ENCODE results near the gene MEG3. TPM values are rescaled to one million over a fixed set of nuclear protein-coding genes. Genes with fewer than 3 reads are reported as not detected.

The MEG3 gene
- total and polyA plus RNA-seq, 2 donors (not counting 3 experiments of a cell fraction or from before 2014, with no cell fraction given) = 378 to 508 TPM

DNA sequence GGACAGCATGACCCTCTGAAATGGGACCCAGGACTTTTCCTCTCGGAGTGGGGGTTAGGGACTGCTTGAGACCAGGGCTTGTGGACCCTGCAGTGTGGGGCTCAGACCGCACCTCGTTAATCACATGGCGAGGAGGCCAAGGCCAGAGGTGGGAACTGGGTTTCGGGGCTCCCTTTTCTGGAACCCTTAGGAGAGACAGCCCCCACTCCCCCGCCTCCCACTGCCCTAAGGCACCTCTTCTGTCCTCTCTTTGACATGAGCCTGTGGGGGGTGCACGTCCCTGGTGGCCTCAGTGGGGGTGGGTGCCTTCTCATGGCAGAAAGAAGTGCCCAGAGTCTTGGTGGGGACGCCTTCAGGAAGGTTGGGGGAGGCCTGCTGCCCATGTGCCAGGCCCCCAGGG is 53.3 kb downstream of the MEG3 start:
- intact Hi-C loops (cut with micrococcal nuclease) = no loop called here
- no peak overlapping the region for H3K27ac ChIP-seq (ENCODE audit: insufficient read depth, low read depth, low read length)
- no peaks in the 10 kb centered on the region for H3K27me3 ChIP-seq (ENCODE audit: control insufficient read depth in 2 of 2, insufficient read depth in 2 of 2, low read length in 2 of 2)
- H3K4me2 ChIP-seq (ENCODE audit: insufficient read depth, low read length) = no peak overlapping the region
- H3K9me1 ChIP-seq (replicated peaks; ENCODE audit: control insufficient read depth, extremely low read depth, insufficient read depth, low read length) = no peaks in the 10 kb centered on the region
- ChIA-PET POLR2A (no interaction called here), CTCF (no interaction called here)
- no peaks in the 10 kb centered on the region for H3K79me2 ChIP-seq (ENCODE audit: control insufficient read depth, insufficient read depth, low read length)
- no peak overlapping the region for H2AFZ ChIP-seq (ENCODE audit: low read depth, low read length)
- peaks cover 0 to 26% of the 10 kb centered on the region in 2 experiments for H3K36me3 ChIP-seq (ENCODE audit: control insufficient read depth in 2 of 2, extremely low read depth in 1 of 2, insufficient read depth in 2 of 2, low read length in 2 of 2)
- TF ChIP-seq POLR2A (IDR thresholded peaks at IDR 0.05; ENCODE audit: low read depth, low read length) (no peak), POLR2AphosphoS5 (IDR thresholded peaks at IDR 0.05; ENCODE audit: insufficient read depth, low read depth, low read length) (no peak), GATA2 (IDR thresholded peaks at IDR 0.05; ENCODE audit: insufficient read depth, insufficient read length, low read depth, low read length) (no peak), JUN (IDR thresholded peaks at IDR 0.05; ENCODE audit: borderline replicate concordance, insufficient read depth, insufficient read length, low read depth) (no peak), FOS (IDR thresholded peaks at IDR 0.05; ENCODE audit: borderline replicate concordance, insufficient read depth, low read length) (no peak), MYC (IDR thresholded peaks at IDR 0.05; ENCODE audit: low read depth, low read length) (no peak), EZH2 (IDR thresholded peaks at IDR 0.05; ENCODE audit: borderline replicate concordance, low read depth, low read length, severe bottlenecking) (no peak)
- TF ChIP-seq, protein P1, sequence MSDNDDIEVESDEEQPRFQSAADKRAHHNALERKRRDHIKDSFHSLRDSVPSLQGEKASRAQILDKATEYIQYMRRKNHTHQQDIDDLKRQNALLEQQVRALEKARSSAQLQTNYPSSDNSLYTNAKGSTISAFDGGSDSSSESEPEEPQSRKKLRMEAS (IDR thresholded peaks at IDR 0.05; ENCODE audit: insufficient read depth, insufficient read length) = no peak
- TF ChIP-seq, protein P2, sequence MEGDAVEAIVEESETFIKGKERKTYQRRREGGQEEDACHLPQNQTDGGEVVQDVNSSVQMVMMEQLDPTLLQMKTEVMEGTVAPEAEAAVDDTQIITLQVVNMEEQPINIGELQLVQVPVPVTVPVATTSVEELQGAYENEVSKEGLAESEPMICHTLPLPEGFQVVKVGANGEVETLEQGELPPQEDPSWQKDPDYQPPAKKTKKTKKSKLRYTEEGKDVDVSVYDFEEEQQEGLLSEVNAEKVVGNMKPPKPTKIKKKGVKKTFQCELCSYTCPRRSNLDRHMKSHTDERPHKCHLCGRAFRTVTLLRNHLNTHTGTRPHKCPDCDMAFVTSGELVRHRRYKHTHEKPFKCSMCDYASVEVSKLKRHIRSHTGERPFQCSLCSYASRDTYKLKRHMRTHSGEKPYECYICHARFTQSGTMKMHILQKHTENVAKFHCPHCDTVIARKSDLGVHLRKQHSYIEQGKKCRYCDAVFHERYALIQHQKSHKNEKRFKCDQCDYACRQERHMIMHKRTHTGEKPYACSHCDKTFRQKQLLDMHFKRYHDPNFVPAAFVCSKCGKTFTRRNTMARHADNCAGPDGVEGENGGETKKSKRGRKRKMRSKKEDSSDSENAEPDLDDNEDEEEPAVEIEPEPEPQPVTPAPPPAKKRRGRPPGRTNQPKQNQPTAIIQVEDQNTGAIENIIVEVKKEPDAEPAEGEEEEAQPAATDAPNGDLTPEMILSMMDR (IDR thresholded peaks at IDR 0.05; ENCODE audit: extremely low read depth in 1 of 2, insufficient read depth in 1 of 2, low read depth in 1 of 2, low read length in 2 of 2) = no peak
- H3K4me3 ChIP-seq (replicated peaks in 1 of 3; ENCODE audit: insufficient read depth in 1 of 3, low read depth in 1 of 3, low read length in 3 of 3) = no peak overlapping the region
- DNase-seq (ENCODE audit: low read depth, low spot score) (no peak), FAIRE-seq (no peak)
- dilution Hi-C loops (cut with MboI; ENCODE audit: extremely low pct_ligation_motif_present, low sequenced_read_pairs) = no loop called here
- H4K20me1 ChIP-seq (replicated peaks; ENCODE audit: control insufficient read depth, extremely low read depth, insufficient read depth, low read length) = no peaks in the 10 kb centered on the region
- no peaks in the 10 kb centered on the region for H3K4me1 ChIP-seq (ENCODE audit: control insufficient read depth, extremely low read depth, insufficient read depth, low read length)
- H3K9me3 ChIP-seq (replicated peaks; ENCODE audit: control insufficient read depth, insufficient read depth, low read length) = no peaks in the 10 kb centered on the region
- no TSS peak for BruUV-seq (replicated peaks)
- no peak overlapping the region for H3K9ac ChIP-seq (replicated peaks; ENCODE audit: extremely low read depth, insufficient read depth, low read length)
